PC-9 (cell line): ENCODE data around the gene MYOG.

Experiments
- CTCF ChIP-seq: fragments of 200-600 bp; sonication (generic); conservative IDR thresholded peaks from 2 replicates; pipeline ENCODE4 v1.6.1; 2017; ENCODE audit warnings: mixed run types, antibody characterized with exemption, mild to moderate bottlenecking, moderate library complexity
- EZH2 ChIP-seq: fragments of 200-600 bp; sonication (generic); IDR thresholded peaks from 2 replicates; pipeline ENCODE4 v1.8.0; 2017; ENCODE audit warnings: antibody characterized with exemption, low read depth

GRCh38 chr1:203056516-203056915 lies 29.3 kb downstream of the MYOG start:
- TF ChIP-seq CTCF: no peak; the same call in 1 of the 2 replicates
- TF ChIP-seq EZH2: no peak
